ENCODE results near the gene TMEM106B.

DNA sequence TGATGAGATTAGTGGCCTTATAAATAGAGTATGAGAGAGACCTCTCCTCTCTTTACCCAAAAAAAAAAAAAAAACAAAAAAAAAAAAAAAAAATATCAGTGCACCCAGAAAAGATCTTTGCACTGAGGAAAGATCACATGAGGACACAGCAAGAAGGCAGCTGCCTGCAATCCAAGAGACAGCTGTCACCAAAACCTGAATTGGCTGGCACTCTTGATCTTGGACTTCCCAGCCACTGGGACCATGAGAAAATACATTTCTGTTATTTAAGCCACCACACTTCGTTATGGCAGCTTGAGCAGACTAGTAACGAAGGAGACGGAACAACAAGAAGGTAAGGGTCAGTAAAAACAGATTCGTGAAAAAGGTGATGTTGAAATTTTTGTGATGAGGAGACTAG is 47.0 kb downstream of the TMEM106B start:
- TF ChIP-seq HDAC6 (IDR thresholded peaks at IDR 0.05; ENCODE audit: unreplicated experiment) = no peak
- no peak for TF ChIP-seq KDM1A (IDR thresholded peaks at IDR 0.05; ENCODE audit: borderline replicate concordance)
